K562 (cell line): ENCODE data around the gene SUSD5. TPM values are rescaled to one million over a fixed set of nuclear protein-coding genes. Genes with fewer than 3 reads are reported as not detected.

Experiments
- ATAC-seq: fragments of 200-7000 bp; cut with Tn5 transposase; 3 replicates; pipeline ENCODE4 v1.9.1; 2020; ENCODE audit warnings: moderate library complexity
- BruUV-seq: library from RNA; stranded (reverse); fragments of 400-500 nt; replicated peaks from 2 replicates; lab custom pipeline; 2021; lab: Mats Ljungman, UMichigan
- CTCF ChIA-PET: fragments of 300-600 bp; formaldehyde crosslinking; extraction: SDS; loops from one replicate; lab custom pipeline; 2021; ENCODE audit warnings: low intra/inter-chr PET ratio; lab: Yijun Ruan, JAX
- POLR2A ChIA-PET: fragments of 300-600, 350-650 bp; sonication (Branson Sonifier 250); formaldehyde crosslinking; extraction: SDS; loops from one replicate; lab custom pipeline; 2021; ENCODE audit warnings: antibody characterized with exemption, inconsistent platforms; lab: Yijun Ruan, JAX
- DNase-seq, 4 experiments: peaks; one replicate each; pipeline versions ENCODE4 v3.0.0 to v3.0.0-alpha.2; 2011 to 2018; ENCODE audit warnings: low spot score in 3 of 4, mixed read lengths in 3 of 4; ENCODE audit errors: extremely low read depth in 1 of 4
- FAIRE-seq: peaks from 2 replicates; lab custom pipeline; 2011; peaks lifted over from hg19 to GRCh38; lab: Jason Lieb, UNC
- H2AFZ ChIP-seq: 2 replicates; pipeline ENCODE4 v1.6.0; 2011; ENCODE audit warnings: low read depth, low read length, control low read depth, inconsistent platforms
- H3K27ac ChIP-seq: fragments of 200-600 bp; 3 replicates; pipeline ENCODE4 v1.8.0; 2011; ENCODE audit warnings: low read depth, mild to moderate bottlenecking, control low read depth, inconsistent platforms, low read length, moderate library complexity, mixed read lengths; ENCODE audit errors: extremely low read depth
- H3K27me3 ChIP-seq, 2 experiments: fragments of 300-600 bp in 1 of 2; 2 replicates in 1 of 2; 3 replicates in 1 of 2; pipeline versions ENCODE4 v1.6.0 to v1.8.0; 2011; ENCODE audit warnings: inconsistent platforms in 2 of 2, low read length in 2 of 2, mild to moderate bottlenecking in 1 of 2, mixed read lengths in 1 of 2, moderate library complexity in 1 of 2; ENCODE audit not compliant: control insufficient read depth in 2 of 2, insufficient read depth in 2 of 2
- H3K36me3 ChIP-seq: fragments of 300-600 bp; 3 replicates; pipeline ENCODE4 v1.8.0; 2011; ENCODE audit warnings: mild to moderate bottlenecking, low read length, inconsistent platforms; ENCODE audit not compliant: control insufficient read depth, insufficient read depth
- H3K4me1 ChIP-seq, 2 experiments: fragments of 200-600 bp in 1 of 2; replicated peaks in 1 of 2; 2 replicates in 1 of 2; 3 replicates in 1 of 2; pipeline versions ENCODE4 v1.5.1 to v1.8.0; 2011; ENCODE audit warnings: inconsistent platforms in 2 of 2, low read length in 2 of 2, mild to moderate bottlenecking in 1 of 2, mixed read lengths in 1 of 2, moderate library complexity in 1 of 2; ENCODE audit not compliant: control insufficient read depth in 2 of 2, insufficient read depth in 2 of 2
- H3K4me2 ChIP-seq: 2 replicates; pipeline ENCODE4 v1.6.1; 2011; ENCODE audit warnings: low read length, control low read depth, inconsistent platforms, mixed read lengths; ENCODE audit not compliant: insufficient read depth
- H3K4me3 ChIP-seq: fragments of 200-600 bp; sonication (generic), shearing (Covaris generic); 2 replicates; pipeline ENCODE4 v1.5.1; 2016; ENCODE audit warnings: control low read depth, inconsistent platforms
- H3K79me2 ChIP-seq: fragments of 200-600 bp; 3 replicates; pipeline ENCODE4 v1.8.0; 2011; ENCODE audit warnings: low read length, inconsistent platforms; ENCODE audit not compliant: control insufficient read depth, insufficient read depth
- H3K9ac ChIP-seq, 2 experiments: 2 replicates each; pipeline versions ENCODE4 v1.6.0 to v1.6.1; 2011; ENCODE audit warnings: low read depth in 2 of 2, low read length in 2 of 2, control low read depth in 1 of 2, inconsistent platforms in 1 of 2, mild to moderate bottlenecking in 1 of 2, mixed read lengths in 1 of 2; ENCODE audit not compliant: insufficient read depth in 1 of 2
- H3K9me1 ChIP-seq: one replicate; pipeline ENCODE4 v1.6.0; 2011; ENCODE audit warnings: inconsistent platforms, mild to moderate bottlenecking, low read length, moderate library complexity; ENCODE audit not compliant: control insufficient read depth, insufficient read depth
- H3K9me3 ChIP-seq: replicated peaks from 2 replicates; pipeline ENCODE4 v1.5.1; 2011; ENCODE audit warnings: low read depth, low read length, inconsistent platforms; ENCODE audit not compliant: control insufficient read depth, insufficient read depth
- H4K20me1 ChIP-seq: replicated peaks from 2 replicates; pipeline ENCODE4 v1.6.1; 2011; ENCODE audit warnings: low read length, inconsistent platforms, mixed read lengths; ENCODE audit not compliant: control insufficient read depth, insufficient read depth
- C11orf30 ChIP-seq: fragments of 450-650 bp; IDR thresholded peaks from 2 replicates; pipeline ENCODE4 v1.6.1; 2016; ENCODE audit warnings: low read depth, mild to moderate bottlenecking
- DIDO1 ChIP-seq: fragments of 450-650 bp; IDR thresholded peaks from 2 replicates; pipeline ENCODE4 v1.6.1; 2016; ENCODE audit warnings: low read depth, missing biosample characterization, missing genetic modification characterization
- GABPB1 ChIP-seq: sonication (generic); formaldehyde crosslinking; IDR thresholded peaks from 2 replicates; pipeline ENCODE4 v1.8.0; 2022; ENCODE audit warnings: mild to moderate bottlenecking, missing genetic modification reagents
- KLF1 ChIP-seq: fragments of 450-650 bp; IDR thresholded peaks from 2 replicates; pipeline ENCODE4 v1.6.1; 2016; ENCODE audit warnings: missing genetic modification characterization, missing compliant biosample characterization
- MYNN ChIP-seq, 2 experiments: sonication (generic); formaldehyde crosslinking in 1 of 2; IDR thresholded peaks; 2 replicates each; pipeline versions ENCODE4 v1.5.0 to v1.6.1; 2016 to 2020; ENCODE audit warnings: antibody characterized with exemption in 1 of 2, missing genetic modification reagents in 1 of 2
- POLR2H ChIP-seq: IDR thresholded peaks from 2 replicates; pipeline ENCODE4 v1.6.1; 2016; ENCODE audit warnings: missing genetic modification characterization, low read depth, mild to moderate bottlenecking, control low read depth, missing compliant biosample characterization, moderate library complexity
- POU5F1 ChIP-seq: fragments of 150-350 bp; IDR thresholded peaks from 2 replicates; pipeline ENCODE4 v1.6.1; 2014; ENCODE audit warnings: borderline replicate concordance, low read length, low read depth, mild to moderate bottlenecking; ENCODE audit not compliant: partially characterized antibody
- RAD21 ChIP-seq, 2 experiments: fragments of 250-450 bp in 1 of 2; fragments of 450-650 bp in 1 of 2; sonication (Bioruptor Pico) in 1 of 2; formaldehyde crosslinking in 1 of 2; IDR thresholded peaks in 1 of 2; conservative IDR thresholded peaks in 1 of 2; 2 replicates each; pipeline versions ENCODE4 v1.4.0 to v1.8.0; 2020 to 2022; ENCODE audit warnings: mild to moderate bottlenecking in 2 of 2, moderate library complexity in 1 of 2
- RREB1 ChIP-seq: fragments of 250-450 bp; sonication (Bioruptor Pico); IDR thresholded peaks from 2 replicates; pipeline ENCODE4 v1.4.0; 2020
- ZBTB33 ChIP-seq: sonication (generic); formaldehyde crosslinking; IDR thresholded peaks from 2 replicates; pipeline ENCODE4 v1.8.1; 2023; ENCODE audit warnings: mild to moderate bottlenecking, missing genetic modification reagents
- ZEB2 ChIP-seq: fragments of 450-650 bp; IDR thresholded peaks from 2 replicates; pipeline ENCODE4 v1.6.1; 2016
- ZFX ChIP-seq: sonication (generic); formaldehyde crosslinking; IDR thresholded peaks from 2 replicates; pipeline ENCODE4 v1.8.0; 2022; ENCODE audit warnings: mild to moderate bottlenecking, missing genetic modification reagents, moderate library complexity
- ZNF354B ChIP-seq: fragments of 250-450 bp; sonication (Bioruptor Pico); IDR thresholded peaks from 2 replicates; pipeline ENCODE4 v1.4.0; 2020
- ZNF384 ChIP-seq: IDR thresholded peaks from 2 replicates; pipeline ENCODE4 v1.6.1; 2012; ENCODE audit warnings: low read depth, low read length, improper control_type of control experiment
- WGBS: fragments of 100-300 bp; shearing (Covaris generic); methylation state at CpG from one replicate; pipeline ENCODE4 v1.1.6; 2016; ENCODE audit warnings: low coverage, mixed read lengths; ENCODE audit not compliant: insufficient coverage; ENCODE audit errors: missing lambda C conversion rate; 5-methylcytosine and 5-hydroxymethylcytosine counted together
- in situ Hi-C: fragments of 300-500 bp; cut with MboI; formaldehyde crosslinking; loops from 4 replicates; pipeline ENCODE4 v1.15.0; 2018; ENCODE audit warnings: inconsistent platforms, mixed read lengths
- intact Hi-C: fragments of 100-400 bp; cut with micrococcal nuclease; formaldehyde crosslinking; loops from 2 replicates; pipeline ENCODE4 v1.14.2; 2022
- polyA plus RNA-seq, 8 experiments: library from polyadenylated mRNA; depleted of rRNA in 4 of 8; stranded (reverse) in 5 of 8; unstranded in 3 of 8; fragments of >200 nt; fragmentation: Nextera tagmentation in 2 of 8; fragmentation: Illumina TruSeq in 1 of 8; extraction: Ambion mirVana in 2 of 8; extraction: Trizol in 1 of 8; gene quantifications; 2 replicates each; pipeline versions ENCODE4 v1.2.1 to v1.2.3, GENCODE V29; 2011 to 2014; ENCODE audit warnings: inconsistent platforms in 1 of 8, missing spikeins in 1 of 8
- total RNA-seq, 7 experiments: library from RNA; depleted of rRNA in 6 of 7; stranded (reverse); fragments of >200 nt in 6 of 7; fragmentation: Illumina TruSeq in 2 of 7; extraction: Trizol in 2 of 7; gene quantifications; 2 replicates each; pipeline versions ENCODE4 v1.2.1 to v1.2.3, GENCODE V29; 2011 to 2021; ENCODE audit warnings: low replicate concordance in 1 of 7

Gene SUSD5
- total and polyA plus RNA-seq, 9 of the 15 experiments (the other 6 are each of a cell fraction or from before 2014, with no cell fraction given) = not detected

DNA sequence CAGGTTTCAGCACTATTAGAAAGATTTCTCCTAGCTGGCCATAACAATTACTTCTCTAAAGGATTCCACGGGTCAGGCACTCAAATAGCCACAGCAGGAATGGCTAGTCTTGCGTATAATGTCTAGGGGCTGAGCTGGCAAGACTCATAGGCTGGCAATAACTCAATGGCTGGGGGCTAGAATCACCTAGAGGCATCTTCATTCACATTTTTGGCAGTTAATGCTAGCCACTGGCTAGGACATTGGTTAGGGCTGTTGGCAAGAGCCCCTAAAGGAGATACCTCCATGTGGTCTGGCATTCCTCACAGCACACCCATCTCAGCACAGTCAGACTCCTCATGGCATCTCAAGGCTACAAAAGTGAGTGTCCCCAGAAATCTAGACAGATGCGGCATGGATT is 6.2 kb downstream of the SUSD5 start:
- Histone ChIP-seq H3K4me2 (no peak overlapping the region), H3K27me3 (peaks cover 9 to 14% of the 10 kb centered on the region in 2 experiments), H3K9me3 (no peaks in the 10 kb centered on the region), H3K9ac (no peak overlapping the region), H2AFZ (no peak overlapping the region), H4K20me1 (no peaks in the 10 kb centered on the region), H3K9me1 (no peaks in the 10 kb centered on the region), H3K4me1 (no peaks in the 10 kb centered on the region), H3K4me3 (no peak overlapping the region), H3K27ac (no peak overlapping the region), H3K36me3 (no peaks in the 10 kb centered on the region), H3K79me2 (no peaks in the 10 kb centered on the region)
- intact Hi-C loops (no loop called here), in situ Hi-C loops (no loop called here)
- DNase-seq (no peak), ATAC-seq (no peak), FAIRE-seq (no peak)
- no TSS peak for BruUV-seq
- ChIA-PET CTCF (no interaction called here), POLR2A (no interaction called here)
- TF ChIP-seq RAD21 (CRISPR knock-in tag; conservative IDR thresholded peaks at IDR 0.05 in 1 of 2, IDR thresholded peaks at IDR 0.05 in 1 of 2) (no peak), ZBTB33 (CRISPR knock-in tag) (no peak), ZNF354B (CRISPR knock-in tag) (no peak), KLF1 (tag) (no peak), C11orf30 (no peak), POLR2H (tag) (no peak), RREB1 (CRISPR knock-in tag) (no peak), POU5F1 (no peak), DIDO1 (tag) (no peak), ZFX (CRISPR knock-in tag) (no peak), MYNN (IDR thresholded peaks at IDR 0.05) (no peak), MYNN (CRISPR knock-in tag; IDR thresholded peaks at IDR 0.05) (no peak), GABPB1 (CRISPR knock-in tag) (no peak), ZEB2 (no peak), ZNF384 (no peak)
- 3% methylated on average over 3 of the region's 3 CpGs for WGBS
